Activated CD4-positive, alpha-beta T cell treated with anti-CD3 and anti-CD28 coated beads, Interleukin-2, amount 50 U/mL, for 1 hour (primary cell): Measurements from ENCODE around the gene HPS1.
"Not testable (repeated sequence)": the region's sequence is repeated elsewhere in the genome, so short reads cannot be mapped to it uniquely, and the experiment has no call there.

Experiments used
- DNase-seq: peaks from one replicate; pipeline ENCODE4 v3.0.0-alpha.2; 2020

HPS1 gene

GRCh38 chr10:98388101-98388655, 58.6 kb downstream of the HPS1 start:
- no peak for DNase-seq

- no peak for DNase-seq
Measured at GRCh38 chr10:98384531-98385133, 62.1 kb downstream of the HPS1 start.

DNA sequence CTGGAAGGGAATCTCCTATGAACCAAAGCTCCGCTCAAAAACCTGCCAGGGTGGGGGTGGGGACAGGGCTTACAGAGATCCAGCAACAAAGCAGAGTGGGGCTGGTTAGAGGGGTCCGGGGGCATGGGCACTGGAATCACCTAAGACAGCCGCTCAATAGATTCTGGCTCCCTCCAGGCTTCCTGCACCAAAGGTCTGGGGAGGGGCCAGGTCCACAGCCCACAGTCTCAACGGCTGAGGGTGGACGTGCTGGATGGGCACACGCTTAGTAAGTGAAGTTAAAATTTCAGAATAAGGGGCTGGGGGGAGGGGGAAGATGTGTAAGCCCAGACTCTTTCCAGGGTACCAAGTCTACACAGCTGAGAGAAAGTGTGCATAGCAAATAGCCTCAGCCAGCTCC, 62.9 kb downstream of the HPS1 start:
- no peak for DNase-seq

- not testable (repeated sequence) for DNase-seq
Measured at GRCh38 chr10:98383134-98383667, 63.5 kb downstream of the HPS1 start.

- DNase-seq: no peak
Measured at GRCh38 chr10:98382691-98383101, 64.0 kb downstream of the HPS1 start.

DNA sequence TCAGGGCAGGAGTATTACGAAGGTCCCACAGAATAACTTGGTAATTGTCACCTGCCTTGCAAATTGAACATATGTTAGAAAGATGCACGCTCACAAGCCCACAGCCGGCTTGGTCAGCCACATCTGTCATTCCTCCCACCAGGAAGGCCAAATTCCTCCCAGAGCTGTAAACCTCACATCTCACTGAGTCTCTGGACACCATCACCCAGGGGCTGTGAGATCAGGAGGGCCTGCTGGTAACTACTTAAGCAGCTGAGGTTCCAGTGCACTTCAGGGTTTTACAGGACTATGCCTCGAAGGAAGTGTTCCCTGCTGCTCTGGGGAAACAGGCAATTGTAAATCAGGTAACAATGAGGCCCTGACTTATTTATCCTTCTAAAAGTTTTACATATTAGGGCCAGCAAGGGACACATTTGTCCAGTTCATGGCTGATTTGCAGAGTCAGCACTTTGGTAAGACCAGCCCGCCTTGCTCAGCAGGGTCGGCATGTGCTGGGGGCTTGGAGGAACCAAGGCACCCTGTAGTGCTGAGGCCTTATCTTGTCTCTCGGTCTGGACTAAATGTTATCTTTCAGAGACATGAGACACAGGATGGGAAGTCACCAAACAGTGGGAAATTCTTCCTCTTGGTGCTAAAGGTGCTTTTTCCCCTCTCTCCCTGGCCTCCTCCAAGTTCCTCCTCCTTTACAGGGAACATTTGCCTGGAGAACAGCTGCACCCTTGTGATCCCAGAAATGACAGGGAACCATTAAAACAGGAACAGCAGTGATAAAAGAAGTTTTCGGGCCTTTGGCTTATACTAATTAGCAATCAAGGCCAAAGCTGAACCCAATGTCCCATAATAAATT, 66.0 kb downstream of the HPS1 start:
- DNase-seq: no peak

DNA sequence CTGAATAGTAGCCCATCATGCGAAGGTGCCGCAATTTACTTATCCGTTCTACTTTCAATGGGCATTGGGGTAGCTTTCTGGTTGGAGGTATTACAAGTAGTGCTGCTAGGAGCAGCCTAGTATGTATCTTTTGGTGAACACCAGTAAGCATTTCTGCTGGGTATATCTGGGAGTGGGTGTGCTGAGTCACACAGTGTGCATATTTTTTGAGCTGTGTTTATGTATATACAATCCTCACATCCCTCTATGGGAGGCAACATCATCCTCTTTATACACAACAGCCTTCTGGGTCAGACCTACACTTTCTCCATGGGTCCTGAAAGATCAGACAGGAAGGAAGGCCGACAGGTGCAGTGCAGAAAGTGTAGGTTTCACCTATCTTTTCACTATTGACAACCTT, 68.0 kb downstream of the HPS1 start:
- no peak for DNase-seq

DNA sequence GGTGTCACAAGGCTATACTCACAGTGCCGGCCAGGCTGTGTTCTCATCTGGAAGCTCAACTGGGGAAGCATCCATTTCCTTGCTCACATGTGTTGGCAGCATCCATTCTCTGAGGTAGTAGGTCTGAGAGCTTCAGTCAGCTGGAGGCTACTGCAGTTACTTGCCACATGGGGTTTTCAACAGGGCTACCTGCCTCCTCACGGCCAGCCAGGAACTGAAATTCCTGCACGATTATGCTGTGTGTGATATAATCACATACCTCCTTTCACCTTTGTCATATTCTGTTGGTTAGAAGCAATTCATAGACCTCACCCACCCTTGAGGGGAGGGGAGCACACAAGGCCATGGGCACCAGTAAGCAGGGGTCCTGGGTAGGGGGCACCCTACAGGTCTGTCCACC, 69.2 kb downstream of the HPS1 start:
- DNase-seq: no peak

GRCh38 chr10:98377001-98377400, 69.7 kb downstream of the HPS1 start:
- DNase-seq: no peak

DNA sequence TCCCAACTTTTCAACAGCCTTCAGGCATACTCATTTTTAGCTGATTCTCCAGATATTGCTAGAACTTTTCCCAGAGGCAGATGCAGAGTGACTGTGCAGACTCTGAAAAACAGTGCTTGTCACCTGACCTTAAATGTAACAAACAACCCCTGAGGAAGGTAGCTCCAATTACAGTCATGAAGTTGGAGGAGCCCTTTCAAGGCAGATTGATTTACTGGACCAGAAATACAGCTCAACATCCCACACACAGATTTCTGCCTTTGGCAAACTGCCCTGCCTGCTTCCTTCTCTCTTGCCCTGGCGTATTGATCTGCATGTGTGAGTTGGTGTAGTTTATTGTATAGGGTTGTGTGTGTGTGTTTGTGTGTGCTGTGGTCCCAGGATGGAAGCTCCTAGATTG, 70.2 kb downstream of the HPS1 start:
- DNase-seq: no peak

DNA sequence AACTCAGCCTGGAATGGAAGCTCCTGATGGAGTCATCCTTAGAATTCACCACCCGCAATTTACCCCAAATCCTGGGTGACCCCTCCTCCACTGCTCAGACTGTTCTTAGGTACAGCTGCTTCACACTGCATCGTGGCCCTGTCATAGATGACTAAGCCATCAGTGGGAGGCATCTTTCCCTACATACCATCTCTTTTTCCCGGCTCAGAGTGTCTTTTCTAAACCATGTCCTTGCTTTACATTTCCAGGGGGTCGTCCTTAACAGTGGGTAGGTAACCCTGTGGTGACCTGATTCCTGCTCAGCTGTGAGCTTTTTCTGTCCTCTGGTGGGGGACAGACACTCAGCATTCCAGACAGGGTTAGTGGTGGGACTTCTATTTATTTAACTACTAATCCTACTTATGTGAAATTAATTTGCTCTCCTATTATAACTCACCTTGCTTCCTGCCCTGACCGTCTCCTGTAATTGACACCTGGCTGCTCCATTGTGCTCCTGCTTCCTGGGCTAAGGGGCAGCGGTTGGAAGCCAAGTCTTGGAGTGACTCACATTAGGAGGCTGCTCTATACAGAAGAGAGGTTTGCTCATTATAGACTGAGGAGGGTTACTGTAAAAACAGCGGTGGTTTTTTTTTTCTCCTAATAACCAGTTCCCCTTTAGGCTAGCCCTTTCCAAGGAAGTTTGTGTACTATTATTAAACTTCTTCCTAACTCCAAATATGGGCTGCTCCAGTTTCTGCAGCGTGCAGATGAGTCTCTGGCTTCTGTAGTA, 72.3 kb downstream of the HPS1 start:
- no peak for DNase-seq

GRCh38 chr10:98373260-98374040, 73.3 kb downstream of the HPS1 start:
- no peak for DNase-seq

DNA sequence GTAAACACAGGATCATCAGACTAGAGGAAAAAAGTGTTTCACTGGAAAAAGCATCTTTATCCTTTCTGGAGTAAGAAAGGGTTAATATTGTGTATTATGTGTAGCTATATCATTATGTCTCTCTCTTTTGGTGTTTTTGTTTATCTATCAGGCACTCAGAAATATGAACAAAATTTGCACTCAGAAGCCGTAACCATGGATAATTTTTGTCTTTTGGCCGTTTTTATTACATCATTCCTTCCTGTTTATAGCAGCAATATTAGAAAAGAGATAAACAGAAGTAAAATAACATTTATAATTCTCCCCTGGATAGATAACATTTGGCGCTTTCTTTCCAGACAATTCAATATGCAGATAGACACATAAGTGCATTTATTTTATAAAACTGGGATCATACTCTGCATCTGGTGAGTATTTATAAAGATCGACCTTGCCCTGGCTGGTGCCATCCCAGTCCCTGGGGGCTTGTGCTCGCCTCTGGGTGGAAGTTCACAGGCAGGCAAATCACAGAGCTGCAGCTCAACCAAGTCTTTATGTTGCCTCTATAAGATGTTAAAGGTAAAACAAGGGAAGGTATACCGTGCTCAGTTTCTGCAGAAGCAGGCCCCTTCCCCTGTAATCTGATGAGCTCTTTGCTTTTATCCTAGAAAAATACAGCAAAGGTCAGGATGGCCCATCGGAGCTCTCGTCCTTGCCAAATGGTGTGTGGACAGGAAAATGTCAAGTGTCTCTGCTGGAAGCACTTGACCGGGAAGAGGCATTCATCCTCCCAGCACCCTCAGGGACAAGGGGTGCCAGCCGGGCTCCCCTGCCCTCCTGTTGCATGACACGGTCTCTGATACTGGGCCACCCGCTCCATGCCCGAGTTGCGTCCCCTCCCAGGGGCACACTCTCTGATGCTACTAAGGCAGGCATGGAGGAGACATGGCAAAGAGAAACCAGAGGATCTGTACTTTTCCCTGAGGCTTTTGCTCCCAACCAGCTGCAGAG, 75.6 kb downstream of the HPS1 start:
- no peak for DNase-seq

DNA sequence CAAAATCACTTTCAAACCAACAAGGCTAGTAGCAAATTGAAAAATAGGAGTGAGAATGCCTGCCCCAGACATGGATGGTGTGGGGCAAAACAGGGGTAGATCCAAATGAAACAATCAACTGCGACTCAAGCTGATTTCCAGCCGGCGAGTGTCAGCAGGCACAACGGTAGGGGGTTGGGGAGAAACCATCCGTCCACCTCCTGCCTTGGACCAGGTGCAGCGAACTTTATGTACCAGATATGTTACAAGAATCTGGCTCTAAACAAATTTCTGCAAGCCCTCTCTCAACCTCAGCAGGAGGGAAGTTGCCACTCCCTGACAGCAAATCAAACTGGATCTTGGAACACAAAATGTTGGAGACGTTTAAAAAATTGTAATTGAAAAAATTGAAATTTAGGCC, 76.9 kb downstream of the HPS1 start:
- no peak for DNase-seq

DNA sequence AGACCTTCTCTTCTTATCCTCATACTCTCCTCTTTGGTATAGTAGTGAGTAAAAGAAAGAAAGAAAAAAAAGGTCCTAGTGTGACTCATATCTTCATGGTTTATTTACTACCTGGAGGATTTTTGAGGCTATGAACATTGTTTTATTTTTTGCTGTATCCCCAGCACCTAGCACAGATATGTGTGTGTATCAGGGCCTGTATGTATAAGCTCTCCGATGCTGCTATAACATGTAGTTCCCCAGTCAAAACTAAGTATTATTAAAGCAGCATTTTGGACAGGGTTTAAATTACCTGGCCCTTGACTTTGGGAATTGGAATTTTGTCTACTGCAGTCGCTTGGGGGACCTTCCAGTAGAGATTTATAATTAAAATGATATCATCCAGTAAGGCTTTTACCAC, 78.1 kb downstream of the HPS1 start:
- no peak for DNase-seq

DNA sequence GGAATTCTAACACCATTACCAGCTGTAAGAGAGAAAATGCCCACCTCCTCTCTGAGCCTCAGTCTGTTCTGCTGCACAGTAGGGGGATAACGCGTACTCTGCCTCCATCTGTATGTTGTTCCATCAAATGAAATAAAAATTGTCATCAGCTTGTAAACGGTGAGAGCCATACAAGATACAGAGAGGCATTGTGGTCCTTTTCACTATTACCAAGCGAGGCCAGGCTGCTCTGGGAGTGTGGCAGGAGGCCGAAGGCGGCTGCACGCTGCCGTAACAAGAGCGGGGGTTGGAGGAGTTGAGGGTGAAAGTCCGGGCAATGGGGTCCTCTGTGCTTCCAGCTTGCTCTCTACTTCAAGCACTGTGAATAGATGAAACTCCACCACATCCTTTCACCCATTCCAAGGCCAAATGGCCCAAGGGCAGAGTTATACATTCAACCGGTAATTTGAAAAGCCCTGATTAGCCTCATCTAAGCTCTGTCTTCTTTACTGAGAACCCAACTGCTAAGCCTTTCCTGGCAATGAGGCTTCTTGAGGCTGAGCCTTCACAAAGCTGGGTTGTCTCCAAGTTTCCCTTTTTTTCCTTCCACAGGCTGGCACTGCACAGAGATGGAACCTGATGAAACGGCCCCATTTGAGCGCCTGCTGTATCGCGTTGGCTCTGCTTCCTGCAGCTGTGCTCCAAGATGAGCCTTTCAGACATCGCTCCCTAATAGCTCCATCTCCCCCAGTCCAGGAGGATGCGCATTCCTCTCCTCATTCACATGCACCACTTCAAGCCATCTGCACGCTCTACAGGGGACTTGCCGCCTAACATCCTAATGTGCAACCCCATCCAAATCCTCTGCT, 78.9 kb downstream of the HPS1 start:
- DNase-seq: no peak
